SK-N-SH treated with all-trans-retinoic acid at 6 μM for 48 hours (cell line): Measurements from ENCODE around the gene DHX15.
A peak's percentile ranks its signal among the peaks of the same experiment; 100 is the strongest.

ENCODE experiments used
- ATAC-seq: fragments of 200-7000 bp; cut with Tn5 transposase; 3 replicates; pipeline ENCODE4 v1.9.1; 2020; ENCODE audit warnings: mild to moderate bottlenecking, moderate library complexity
- ARNTL ChIP-seq: fragments of 450-650 bp; formaldehyde crosslinking; IDR thresholded peaks from 2 replicates; pipeline ENCODE4 v1.5.0; 2020; ENCODE audit warnings: low read depth, mild to moderate bottlenecking, moderate library complexity, borderline replicate concordance
- BACH2 ChIP-seq: fragments of 250-450 bp; sonication (Bioruptor Pico); IDR thresholded peaks from 2 replicates; pipeline ENCODE4 v1.9.0; 2021; ENCODE audit warnings: mild to moderate bottlenecking, borderline replicate concordance
- CREB5 ChIP-seq: fragments of 250-450 bp; sonication (Bioruptor Pico); IDR thresholded peaks from 2 replicates; pipeline ENCODE4 v1.5.1; 2020; ENCODE audit warnings: low read depth, mild to moderate bottlenecking, moderate library complexity
- CSDC2 ChIP-seq: fragments of 250-450 bp; sonication (Bioruptor Pico); IDR thresholded peaks from 2 replicates; pipeline ENCODE4 v1.5.0; 2020; ENCODE audit warnings: mild to moderate bottlenecking, moderate library complexity
- CSRNP3 ChIP-seq: fragments of 250-450 bp; sonication (Bioruptor Pico); IDR thresholded peaks from 2 replicates; pipeline ENCODE4 v1.5.1; 2021; ENCODE audit warnings: mild to moderate bottlenecking, moderate library complexity
- ESRRG ChIP-seq: fragments of 250-450 bp; sonication (Bioruptor Pico); IDR thresholded peaks from 2 replicates; pipeline ENCODE4 v1.6.1; 2021; ENCODE audit warnings: mild to moderate bottlenecking
- ISL1 ChIP-seq: fragments of 250-450 bp; sonication (Bioruptor Pico); IDR thresholded peaks from 2 replicates; pipeline ENCODE4 v2.1.2; 2022; ENCODE audit warnings: mild to moderate bottlenecking, moderate library complexity
- OSR1 ChIP-seq: fragments of 250-450 bp; sonication (Bioruptor Pico); IDR thresholded peaks from 2 replicates; pipeline ENCODE4 v1.8.0; 2022; ENCODE audit warnings: moderate library complexity, mild to moderate bottlenecking, inconsistent platforms
- PATZ1 ChIP-seq: fragments of 250-450 bp; sonication (Bioruptor Pico); IDR thresholded peaks from 2 replicates; pipeline ENCODE4 v1.8.0; 2020; ENCODE audit warnings: mild to moderate bottlenecking, moderate library complexity, borderline replicate concordance
- POU6F1 ChIP-seq: fragments of 250-450 bp; sonication (Bioruptor Pico); IDR thresholded peaks from 2 replicates; pipeline ENCODE4 v1.8.0; 2021; ENCODE audit warnings: low read depth, mild to moderate bottlenecking, moderate library complexity, borderline replicate concordance
- PPARA ChIP-seq: fragments of 250-450 bp; sonication (Bioruptor Pico); IDR thresholded peaks from 2 replicates; pipeline ENCODE4 v1.5.0; 2020; ENCODE audit warnings: mild to moderate bottlenecking, borderline replicate concordance
- RARB ChIP-seq: fragments of 250-450 bp; sonication (Bioruptor Pico); IDR thresholded peaks from 2 replicates; pipeline ENCODE4 v1.8.0; 2021; ENCODE audit warnings: mild to moderate bottlenecking, moderate library complexity
- SNAI2 ChIP-seq: fragments of 250-450 bp; sonication (Bioruptor Pico); IDR thresholded peaks from 2 replicates; pipeline ENCODE4 v1.5.0; 2020; ENCODE audit warnings: mild to moderate bottlenecking, moderate library complexity
- TCF4 ChIP-seq: fragments of 250-450 bp; sonication (Bioruptor Pico); IDR thresholded peaks from 2 replicates; pipeline ENCODE4 v1.8.0; 2021; ENCODE audit warnings: mild to moderate bottlenecking, moderate library complexity, borderline replicate concordance
- TOX ChIP-seq: fragments of 250-450 bp; sonication (Bioruptor Pico); IDR thresholded peaks from 2 replicates; pipeline ENCODE4 v1.8.0; 2021; ENCODE audit warnings: mild to moderate bottlenecking, moderate library complexity, borderline replicate concordance
- ZC3H10 ChIP-seq: fragments of 250-450 bp; sonication (Bioruptor Pico); IDR thresholded peaks from 2 replicates; pipeline ENCODE4 v1.5.1; 2021; ENCODE audit warnings: mild to moderate bottlenecking, moderate library complexity
- ZFP30 ChIP-seq: fragments of 450-650 bp; formaldehyde crosslinking; IDR thresholded peaks from 2 replicates; pipeline ENCODE4 v1.5.0; 2022; ENCODE audit warnings: mild to moderate bottlenecking, moderate library complexity
- ZNF565 ChIP-seq: fragments of 450-650 bp; formaldehyde crosslinking; conservative IDR thresholded peaks from 2 replicates; pipeline ENCODE4 v1.5.0; 2020; ENCODE audit warnings: low read depth, mild to moderate bottlenecking, moderate library complexity
- ZNF70 ChIP-seq: fragments of 450-650 bp; formaldehyde crosslinking; IDR thresholded peaks from 2 replicates; pipeline ENCODE4 v1.5.0; 2020; ENCODE audit warnings: mild to moderate bottlenecking, moderate library complexity
- ZNF8 ChIP-seq: fragments of 450-650 bp; formaldehyde crosslinking; IDR thresholded peaks from 2 replicates; pipeline ENCODE4 v1.5.0; 2020; ENCODE audit warnings: mild to moderate bottlenecking, moderate library complexity

The DHX15 gene

GRCh38 chr4:24560868-24561368, 23.4 kb downstream of the DHX15 start:
- TF ChIP-seq ZC3H10 (CRISPR knock-in tag): no peak
- no peak for TF ChIP-seq TOX (CRISPR knock-in tag)
- 0 out of 2 replicates have a peak, but pooled peaks have one; percentile 21 for TF ChIP-seq SNAI2 (CRISPR knock-in tag)
- TF ChIP-seq PPARA (CRISPR knock-in tag): no peak
- no peak for TF ChIP-seq TCF4
- TF ChIP-seq PATZ1 (CRISPR knock-in tag): no peak
- peak; percentile 67 for TF ChIP-seq ISL1
- peak; percentile 58 for ATAC-seq

GRCh38 chr4:24559889-24560288, 24.5 kb downstream of the DHX15 start:
- TF ChIP-seq CREB5 (no peak), ZNF565 (CRISPR knock-in tag) (no peak), POU6F1 (CRISPR knock-in tag) (no peak), ESRRG (CRISPR knock-in tag) (no peak), CSRNP3 (CRISPR knock-in tag) (no peak), BACH2 (CRISPR knock-in tag) (no peak), ZFP30 (CRISPR knock-in tag) (no peak), OSR1 (no peak), CSDC2 (CRISPR knock-in tag) (no peak), SNAI2 (CRISPR knock-in tag) (no peak)
- TF ChIP-seq, all 23 proteins: peak for 0
- peak; percentile 20; the same call in 2 of the 3 replicates for ATAC-seq

GRCh38 chr4:24559032-24559821, 25.1 kb downstream of the DHX15 start:
- TF ChIP-seq RARB (no peak), ZC3H10 (CRISPR knock-in tag) (no peak), TCF4 (no peak), ZNF8 (CRISPR knock-in tag) (no peak), ZFP30 (CRISPR knock-in tag) (no peak), PATZ1 (CRISPR knock-in tag) (no peak), CREB5 (no peak), OSR1 (no peak), PPARA (CRISPR knock-in tag) (no peak), ARNTL (CRISPR knock-in tag) (no peak), ZNF70 (CRISPR knock-in tag) (no peak), TOX (CRISPR knock-in tag) (no peak), POU6F1 (CRISPR knock-in tag) (no peak), BACH2 (CRISPR knock-in tag) (no peak)
- TF ChIP-seq, all 23 proteins: peak for 0
- ATAC-seq: peak; percentile 49
